Ovary (tissue), 9 donors: Measurements from ENCODE around the gene ITGAE. TPM values are rescaled to one million over a fixed set of nuclear protein-coding genes. Genes with fewer than 3 reads are reported as not detected.
"Not testable (repeated sequence)": the region's sequence is repeated elsewhere in the genome, so short reads cannot be mapped to it uniquely, and the experiment has no call there.

Experiments
- DNase-seq, 5 donors: peaks; one replicate each; pipeline ENCODE4 v3.0.0-alpha.2; 2019 to 2020
- H3K27ac ChIP-seq, 2 donors: fragments of 200-600 bp; one replicate each; pipeline versions ENCODE4 v1.5.1 to v1.8.0; 2019 to 2022
- H3K27me3 ChIP-seq: fragments of 200-600 bp; one replicate; pipeline ENCODE4 v1.8.0; 2022
- H3K36me3 ChIP-seq: fragments of 200-600 bp; sonication (generic); one replicate; pipeline ENCODE4 v1.5.1; 2019
- H3K4me1 ChIP-seq: one replicate; pipeline ENCODE4 v1.8.1; 2013; ENCODE audit warnings: mild to moderate bottlenecking, moderate library complexity; ENCODE audit not compliant: insufficient read depth
- H3K4me3 ChIP-seq: fragments of 200-600 bp; sonication (generic); one replicate; pipeline ENCODE4 v1.5.1; 2017
- H3K9me3 ChIP-seq, 2 donors: fragments of 200-600 bp in 1 of 2; sonication (generic) in 1 of 2; one replicate each; pipeline versions ENCODE4 v1.5.1 to v1.8.1; 2013 to 2019; ENCODE audit warnings: mild to moderate bottlenecking in 1 of 2, moderate library complexity in 1 of 2
- EP300 ChIP-seq: sonication (generic); formaldehyde crosslinking; IDR thresholded peaks from one replicate; pipeline ENCODE4 v1.6.1; 2017; ENCODE audit warnings: antibody characterized with exemption
- POLR2A ChIP-seq: fragments of 450-650 bp; IDR thresholded peaks from one replicate; pipeline ENCODE4 v1.6.1; 2017; ENCODE audit warnings: antibody characterized with exemption, mild to moderate bottlenecking, moderate library complexity
- WGBS, 3 donors: extraction: QIAGEN DNeasy Blood & Tissue Kit in 1 of 3; methylation state at CpG; one replicate each; pipeline versions ENCODE4 v1.1.5 to v1.1.7; 2013 to 2017; 5-methylcytosine and 5-hydroxymethylcytosine counted together
- intact Hi-C, 4 donors: fragments of 100-400 bp; cut with DNase I; formaldehyde crosslinking; loops; one replicate each; pipeline versions ENCODE4 v1.11.0 to v1.15.1; 2022 to 2023
- polyA plus RNA-seq, 2 donors: library from polyadenylated mRNA; stranded (reverse); fragments of 200-250 nt in 1 of 2; fragments of 350-450 nt in 1 of 2; fragmentation: Illumina TruSeq in 1 of 2; extraction: RNeasy Lipid Tissue Mini Kit (QIAGEN cat#74804) in 1 of 2; gene quantifications; one replicate each; pipeline ENCODE4 v1.2.3, GENCODE V29; 2013 to 2014
- total RNA-seq, 7 donors: library from RNA; depleted of rRNA in 2 of 7; stranded (reverse); fragments of >200 nt in 2 of 7; fragmentation: NEBNext Ultra II Directional in 3 of 7; extraction: Animal tissue kit (Norgen Biotek cat#: 25700) in 3 of 7; gene quantifications; one replicate each; pipeline versions ENCODE4 v1.1.0 to v1.2.4, GENCODE V29; 2016 to 2023
- TF ChIP-seq, protein P1 (sequence below), 3 donors: fragments of 450-650 bp in 2 of 3; fragments of 200-600 bp in 1 of 3; IDR thresholded peaks; one replicate each; pipeline versions ENCODE4 v1.5.1 to v1.8.0; 2016 to 2022; ENCODE audit warnings: antibody characterized with exemption in 3 of 3, mild to moderate bottlenecking in 1 of 3
- donor health status: DM: no; HTN: no; CAD: no; lungs with moderate emphysema.
- donor health status: DM: no; HTN: no; CAD: no.
- donor health status: Bipolar disorder and iron deficiency.
- donor health status: DM: yes; HTN: yes; CAD: no.
- donor health status: DM: no; HTN: no; CAD: no.
- donor health status: DM: yes; HTN: yes; CAD: no.

The ITGAE gene
- total and polyA plus RNA-seq, 9 donors, result 13.3 to 27.0 (median 17.2) TPM

- WGBS, 3 donors, result 80 to 90% (median 80%) methylated on average over 6 of the region's 6 CpGs
- Histone ChIP-seq H3K4me1 (peaks cover 5% of the 10 kb centered on the region), H3K36me3 (no peaks in the 10 kb centered on the region), H3K27ac (no peak overlapping the region), H3K9me3 (no peaks in the 10 kb centered on the region), H3K27me3 (no peaks in the 10 kb centered on the region), H3K4me3 (no peak overlapping the region)
- DNase-seq, result no peak
- intact Hi-C loops, result loop anchor here in 3 of 4 donors (10.0 kb wide), 2 partner anchors 125 to 275 kb away; no protein-coding TSS in a partner anchor
- TF ChIP-seq POLR2A (no peak), EP300 (no peak)
- TF ChIP-seq, protein P1, sequence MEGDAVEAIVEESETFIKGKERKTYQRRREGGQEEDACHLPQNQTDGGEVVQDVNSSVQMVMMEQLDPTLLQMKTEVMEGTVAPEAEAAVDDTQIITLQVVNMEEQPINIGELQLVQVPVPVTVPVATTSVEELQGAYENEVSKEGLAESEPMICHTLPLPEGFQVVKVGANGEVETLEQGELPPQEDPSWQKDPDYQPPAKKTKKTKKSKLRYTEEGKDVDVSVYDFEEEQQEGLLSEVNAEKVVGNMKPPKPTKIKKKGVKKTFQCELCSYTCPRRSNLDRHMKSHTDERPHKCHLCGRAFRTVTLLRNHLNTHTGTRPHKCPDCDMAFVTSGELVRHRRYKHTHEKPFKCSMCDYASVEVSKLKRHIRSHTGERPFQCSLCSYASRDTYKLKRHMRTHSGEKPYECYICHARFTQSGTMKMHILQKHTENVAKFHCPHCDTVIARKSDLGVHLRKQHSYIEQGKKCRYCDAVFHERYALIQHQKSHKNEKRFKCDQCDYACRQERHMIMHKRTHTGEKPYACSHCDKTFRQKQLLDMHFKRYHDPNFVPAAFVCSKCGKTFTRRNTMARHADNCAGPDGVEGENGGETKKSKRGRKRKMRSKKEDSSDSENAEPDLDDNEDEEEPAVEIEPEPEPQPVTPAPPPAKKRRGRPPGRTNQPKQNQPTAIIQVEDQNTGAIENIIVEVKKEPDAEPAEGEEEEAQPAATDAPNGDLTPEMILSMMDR (IDR thresholded peaks at IDR 0.05), result no peak
Measured at GRCh38 chr17:3729881-3730280, 71.1 kb downstream of the ITGAE start.

DNA sequence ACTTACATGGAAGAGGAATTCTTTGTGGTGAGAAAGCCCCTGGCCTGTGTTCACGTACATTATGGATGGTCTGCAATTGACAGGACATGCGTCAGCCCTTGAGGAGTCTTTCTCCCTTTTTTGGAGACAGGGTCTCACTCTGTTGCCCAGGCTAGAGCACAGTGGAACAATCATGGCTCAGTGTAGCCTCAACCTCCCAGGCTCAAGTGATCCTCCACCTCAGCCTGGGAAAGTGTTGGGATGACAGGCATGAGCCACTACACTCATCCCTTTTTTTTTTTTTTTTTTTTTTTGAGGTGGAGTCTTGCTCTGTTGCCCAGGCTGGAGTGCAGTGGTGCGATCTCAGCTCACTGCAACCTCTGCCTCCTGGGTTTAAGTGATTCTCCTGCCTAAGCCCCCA, 72.9 kb downstream of the ITGAE start:
- H3K4me3 ChIP-seq, H3K27ac ChIP-seq, DNase-seq, intact Hi-C loops, H3K9me3 ChIP-seq, H3K27me3 ChIP-seq, H3K36me3 ChIP-seq: not testable (repeated sequence)
- peaks cover 10% of the 10 kb centered on the region for H3K4me1 ChIP-seq
- WGBS, 3 donors, result 93 to 99% (median 94%) methylated on average over 3 of the region's 3 CpGs

DNA sequence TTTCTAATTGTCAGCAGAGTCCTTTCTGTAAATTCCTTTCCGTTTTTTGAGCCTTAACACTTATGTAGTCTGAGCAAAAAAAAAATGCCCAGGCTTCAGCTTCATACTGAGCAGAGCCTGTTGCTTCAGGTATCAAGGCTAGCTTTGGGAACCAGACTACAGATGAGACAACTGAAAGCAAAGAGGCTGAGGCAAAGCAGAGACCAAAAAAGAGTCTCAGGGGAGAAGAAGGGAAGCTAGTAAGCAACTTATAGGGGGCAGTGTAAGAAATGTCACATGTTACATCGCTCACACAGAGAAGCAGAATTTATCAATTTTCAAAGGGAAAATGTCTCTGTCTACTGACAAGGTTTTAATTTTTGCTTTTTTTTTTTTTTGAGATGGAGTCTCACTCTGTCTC, 73.9 kb downstream of the ITGAE start:
- no peaks in the 10 kb centered on the region for H3K36me3 ChIP-seq

GRCh38 chr17:3724378-3725077, 76.5 kb downstream of the ITGAE start:
- Histone ChIP-seq H3K4me3 (peak overlapping the region; percentile 61), H3K27ac (no peak overlapping the region), H3K9me3 (no peaks in the 10 kb centered on the region), H3K36me3 (no peaks in the 10 kb centered on the region), H3K27me3 (no peaks in the 10 kb centered on the region), H3K4me1 (peaks cover 6% of the 10 kb centered on the region)
- DNase-seq, result peak in 1 of 5 donors; percentile 31
- TF ChIP-seq, protein P1 (IDR thresholded peaks at IDR 0.05), result no peak
- TF ChIP-seq EP300, result no peak
- TF ChIP-seq POLR2A, result no peak
- 16 to 22% (median 16%) methylated on average over 21 to 27 of the region's 27 CpGs for WGBS, 3 donors
- intact Hi-C loops, result no loop called here

More for the DNA sequence above, 73.9 kb downstream of the ITGAE start:
- Histone ChIP-seq H3K27me3 (no peaks in the 10 kb centered on the region), H3K9me3 (no peaks in the 10 kb centered on the region), H3K4me3 (no peak overlapping the region), H3K4me1 (peaks cover 7% of the 10 kb centered on the region), H3K27ac (no peak overlapping the region)
- DNase-seq, result no peak
- TF ChIP-seq, protein P1 (IDR thresholded peaks at IDR 0.05), result no peak
- TF ChIP-seq EP300, result no peak
- no peak for TF ChIP-seq POLR2A
- intact Hi-C loops, result no loop called here
- WGBS, 3 donors, result 34 to 59% (median 37%) methylated on average over 2 of the region's 2 CpGs
